GM18505 (cell line): Measurements from ENCODE around the gene SLC49A3.
"Not testable (repeated sequence)": the region's sequence is repeated elsewhere in the genome, so short reads cannot be mapped to it uniquely, and the experiment has no call there.

Experiments used
- ATAC-seq: cut with Tn5 transposase; IDR thresholded peaks from one replicate; pipeline ENCODE4 v1.9.1; 2021; ENCODE audit not compliant: unreplicated experiment
- POLR2A ChIP-seq: IDR thresholded peaks from 4 replicates; pipeline ENCODE4 v1.6.1; 2011; ENCODE audit warnings: borderline replicate concordance; ENCODE audit not compliant: insufficient read depth, insufficient read length; ENCODE audit errors: extremely low read depth

Gene SLC49A3

DNA sequence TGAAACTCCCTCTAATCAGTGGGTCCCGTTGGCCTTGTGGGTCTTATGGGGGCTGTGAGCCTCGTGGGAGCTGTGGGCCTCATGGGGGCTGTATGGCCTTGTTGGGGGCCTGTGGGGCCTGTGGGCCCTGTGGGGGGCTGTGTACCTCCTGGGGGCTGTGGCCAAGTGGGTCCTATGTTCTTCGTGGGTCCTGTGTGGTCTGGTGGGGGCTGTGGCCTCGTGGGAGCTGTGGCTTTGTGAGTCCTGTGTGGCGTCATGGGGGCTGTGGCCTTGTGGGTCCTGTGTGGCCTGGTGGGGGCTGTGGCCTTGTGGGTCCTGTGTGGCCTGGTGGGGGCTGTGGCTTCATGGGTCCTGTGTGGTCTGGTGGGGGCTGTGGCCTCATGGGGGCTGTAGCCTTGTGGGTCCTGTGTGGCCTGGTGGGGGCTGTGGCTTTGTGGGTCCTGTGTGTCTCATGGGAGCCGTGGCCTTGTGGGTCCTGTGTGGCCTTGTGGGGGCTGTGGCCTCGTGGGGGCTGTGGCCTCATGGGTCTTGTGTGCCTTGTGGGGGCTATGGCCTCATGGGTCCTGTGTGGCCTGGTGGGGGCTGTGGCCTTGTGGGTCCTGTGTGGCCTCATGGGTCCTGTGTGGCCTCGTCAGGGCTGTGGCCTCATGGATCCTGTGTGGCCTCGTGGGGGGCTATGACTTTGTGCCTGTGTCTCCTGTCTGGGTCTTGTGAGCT is 24.1 kb upstream of the SLC49A3 start:
- no peak for ATAC-seq
- no peak for TF ChIP-seq POLR2A

- TF ChIP-seq POLR2A, result no peak
- ATAC-seq, result no peak
Measured at GRCh38 chr4:712093-712492, 23.1 kb upstream of the SLC49A3 start.

DNA sequence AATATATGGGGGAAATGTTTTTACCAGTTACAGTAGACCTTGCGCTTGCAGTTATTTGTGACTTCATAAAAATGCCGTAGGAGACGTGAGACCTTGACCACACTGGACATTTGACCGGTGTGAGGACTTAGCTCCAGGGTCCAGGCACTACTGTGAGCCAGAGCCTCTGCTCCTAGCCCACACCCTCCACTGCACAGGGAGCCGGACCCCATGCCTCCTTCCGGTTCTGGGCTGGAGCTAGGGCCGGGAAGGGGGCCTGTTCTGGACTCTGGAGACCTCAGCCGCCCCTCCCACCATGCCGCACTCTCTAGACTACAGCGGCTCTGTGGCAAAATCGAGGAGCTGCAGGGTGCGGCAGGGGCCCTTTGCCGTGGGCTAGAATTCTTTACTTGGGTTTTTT is 22.0 kb upstream of the SLC49A3 start:
- TF ChIP-seq POLR2A, result no peak
- no peak for ATAC-seq

GRCh38 chr4:710116-710515 is 21.2 kb upstream of the SLC49A3 start:
- TF ChIP-seq POLR2A, result no peak
- no peak for ATAC-seq

GRCh38 chr4:709348-709747 is 20.4 kb upstream of the SLC49A3 start:
- no peak for ATAC-seq
- no peak for TF ChIP-seq POLR2A

DNA sequence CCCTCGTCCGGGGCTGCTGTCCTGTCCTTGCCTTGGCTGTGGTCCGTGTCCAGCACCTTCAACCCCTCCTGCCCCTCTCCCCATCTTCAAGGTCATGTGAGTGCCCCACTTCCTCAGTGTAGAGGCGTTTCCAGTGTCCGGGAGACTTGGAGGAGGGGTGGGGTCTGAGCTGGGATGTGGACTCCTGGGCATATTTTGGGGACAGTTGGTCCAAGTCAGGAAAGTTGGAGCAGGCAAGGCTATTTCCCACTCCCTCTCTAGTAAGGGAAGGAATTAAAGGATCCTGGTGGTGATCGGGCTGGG is 19.6 kb upstream of the SLC49A3 start:
- ATAC-seq, result no peak

GRCh38 chr4:707929-708630 is 19.1 kb upstream of the SLC49A3 start:
- TF ChIP-seq POLR2A, result no peak
- no peak for ATAC-seq

More for the DNA sequence above, 19.6 kb upstream of the SLC49A3 start:
- no peak for TF ChIP-seq POLR2A

DNA sequence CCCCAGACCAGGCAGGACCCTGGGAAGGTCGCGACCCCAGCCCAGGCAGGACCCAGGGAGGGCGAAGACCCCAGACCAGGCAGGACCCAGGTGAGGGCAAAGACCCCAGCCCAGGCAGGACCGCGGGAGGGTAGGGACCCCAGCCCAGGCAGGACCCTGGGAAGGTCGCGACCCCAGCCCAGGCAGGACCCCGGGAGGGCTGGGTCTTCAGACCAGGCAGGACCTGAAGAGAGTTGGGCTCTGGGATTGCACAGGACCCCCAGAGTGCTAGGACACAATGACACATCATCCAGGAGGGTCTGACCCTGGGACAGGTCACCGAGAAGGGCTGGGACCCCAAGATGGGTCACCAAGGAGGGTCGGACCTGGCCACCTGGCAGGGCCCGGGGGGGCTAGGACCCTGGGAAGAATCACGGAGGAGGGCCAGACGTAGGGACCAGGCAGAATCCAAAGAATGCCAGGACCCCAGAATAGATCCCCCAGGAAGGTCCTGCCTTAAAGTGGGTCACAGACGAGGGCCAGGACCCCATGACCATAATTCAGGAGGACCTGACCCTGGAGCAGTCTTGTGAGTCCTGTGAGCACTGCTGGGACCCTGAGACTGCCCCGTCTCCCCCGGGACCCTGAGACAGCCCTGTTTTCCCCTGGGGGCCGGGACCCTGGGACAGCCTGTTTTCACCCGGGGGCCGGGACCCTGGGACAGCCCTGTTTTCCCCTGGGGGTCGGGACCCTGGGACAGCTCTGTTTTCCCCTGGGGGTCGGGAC is 18.1 kb upstream of the SLC49A3 start:
- TF ChIP-seq POLR2A, result no peak

GRCh38 chr4:706083-706633 is 17.2 kb upstream of the SLC49A3 start:
- not testable (repeated sequence) for ATAC-seq

More for the DNA sequence above, 18.1 kb upstream of the SLC49A3 start:
- no peak for ATAC-seq

- peak; percentile 90 for ATAC-seq
- TF ChIP-seq POLR2A, result peak; percentile 58
Measured at GRCh38 chr4:705278-706082, 16.5 kb upstream of the SLC49A3 start, which contains the start of gene PCGF3. TSS of gene PCGF3 (plus strand) at chr4:705832. CDS start at chr4:733681, 27,849 bp downstream.

DNA sequence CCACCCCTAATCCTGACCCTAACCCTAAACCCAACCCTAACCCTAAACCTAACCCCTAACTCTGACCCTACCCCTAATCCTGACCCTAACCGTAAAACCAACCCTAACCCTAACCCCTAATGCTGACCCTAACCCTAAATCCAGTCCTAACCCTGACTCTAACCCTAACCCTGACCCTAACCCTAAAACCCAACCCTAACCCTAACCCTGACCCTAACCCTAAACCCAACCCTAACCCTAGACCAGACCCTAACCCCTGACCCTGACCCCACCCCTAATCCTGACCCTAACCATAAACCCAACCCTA is 16.0 kb upstream of the SLC49A3 start:
- ATAC-seq, result no peak
- no peak for TF ChIP-seq POLR2A

DNA sequence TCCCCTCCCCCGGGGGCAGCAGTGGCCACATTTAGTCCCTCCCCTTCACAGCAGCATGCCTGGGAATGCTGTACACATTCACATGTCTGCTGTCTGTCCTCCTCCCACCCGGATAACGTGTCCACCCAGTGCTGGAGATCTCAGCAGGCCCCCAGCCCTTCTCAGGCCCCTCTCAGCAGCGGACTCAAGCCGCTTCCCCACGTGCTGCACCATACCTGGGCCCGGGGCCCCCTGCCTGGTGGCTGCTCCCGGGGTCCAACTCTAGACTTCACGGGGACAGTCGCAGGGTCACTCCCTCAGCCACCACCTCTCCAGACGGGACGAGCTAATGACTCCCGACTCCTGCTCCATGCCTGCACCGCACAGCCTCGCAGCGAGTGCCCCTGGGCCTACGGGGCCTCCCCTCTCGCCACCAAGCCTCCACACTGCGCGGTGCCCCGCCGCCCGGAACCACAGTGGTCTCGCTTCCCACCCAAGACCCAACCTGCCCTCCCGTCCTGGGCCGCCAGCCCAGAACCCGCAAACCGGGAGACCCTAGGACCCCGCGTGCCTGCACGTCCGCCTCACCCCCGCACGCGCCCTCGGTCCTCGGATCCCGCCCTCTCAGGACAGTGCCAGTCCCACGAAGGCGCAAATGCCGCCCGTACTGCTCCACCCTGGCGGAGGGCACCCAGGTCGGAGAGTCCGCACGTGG is 15.4 kb upstream of the SLC49A3 start:
- no peak for TF ChIP-seq POLR2A
- no peak for ATAC-seq
